Omental fat pad (tissue), 4 donors: ENCODE data around the gene CACNA1A. TPM values are rescaled to one million over a fixed set of nuclear protein-coding genes. Genes with fewer than 3 reads are reported as not detected.

Experiments
- ATAC-seq: fragments of 150-250 bp; one replicate; pipeline ENCODE4 v1.9.1; 2016; ENCODE audit warnings: mild to moderate bottlenecking, moderate library complexity; ENCODE audit not compliant: low FRiP score
- DNase-seq: peaks from one replicate; pipeline ENCODE4 v3.0.0-alpha.2; 2019; ENCODE audit warnings: low spot score
- CTCF ChIP-seq, 3 donors: fragments of 450-650 bp; IDR thresholded peaks; one replicate each; pipeline ENCODE4 v1.5.1; 2016 to 2017; ENCODE audit warnings: antibody characterized with exemption in 3 of 3, mild to moderate bottlenecking in 3 of 3, moderate library complexity in 2 of 3
- total RNA-seq, 4 donors: library from RNA; depleted of rRNA; stranded (reverse); fragments of >200 nt; gene quantifications; one replicate each; pipeline ENCODE4 v1.1.0, GENCODE V29; 2016

The CACNA1A gene
- total RNA-seq, 4 donors from 2014 or later = 0.44 to 2.7 (median 0.71) TPM

GRCh38 chr19:13163609-13164342 is 342.5 kb downstream of the CACNA1A start:
- DNase-seq (no peak), ATAC-seq (peak; percentile 70)
- TF ChIP-seq CTCF (IDR thresholded peaks at IDR 0.05) = no peak

- ATAC-seq (peak; percentile 79), DNase-seq (peak; percentile 92)
- no peak for TF ChIP-seq CTCF (IDR thresholded peaks at IDR 0.05)
Observed at GRCh38 chr19:13162724-13163608, 343.3 kb downstream of the CACNA1A start.

- DNase-seq (no peak), ATAC-seq (no peak)
- TF ChIP-seq CTCF (IDR thresholded peaks at IDR 0.05) = no peak
Observed at GRCh38 chr19:13160557-13160956, 345.7 kb downstream of the CACNA1A start.

DNA sequence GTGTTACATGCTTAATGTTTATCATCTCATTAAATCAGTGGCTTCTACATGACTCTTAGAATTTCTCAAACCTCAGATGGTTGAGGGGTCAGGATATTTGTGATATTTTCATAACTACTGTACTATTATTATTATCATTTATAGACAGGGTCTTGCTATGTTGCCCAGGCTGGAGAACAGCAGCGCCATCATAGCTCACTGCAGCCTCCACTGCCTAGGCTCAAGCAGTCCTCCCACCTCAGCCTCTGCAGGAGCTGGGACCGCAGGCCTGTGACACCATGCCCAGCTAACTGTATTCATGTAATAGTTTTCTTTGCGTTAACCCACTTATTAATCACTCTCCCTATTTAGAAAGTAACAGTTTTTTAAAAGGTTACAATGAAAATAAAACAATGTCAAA is 346.6 kb downstream of the CACNA1A start:
- TF ChIP-seq CTCF (IDR thresholded peaks at IDR 0.05) = no peak
- ATAC-seq = no peak
- no peak for DNase-seq
